Measurements from ENCODE around the gene PPP2R2D. TPM values are rescaled to one million over a fixed set of nuclear protein-coding genes. Genes with fewer than 3 reads are reported as not detected.

PPP2R2D gene
- total RNA-seq, 1 experiment from 2014 or later, result 35.1 TPM

GRCh38 chr10:131982796-131983195 lies 82.0 kb downstream of the PPP2R2D start:
- Histone ChIP-seq H3K4me1 (ENCODE audit: insufficient read depth, low read length) (peaks cover 8% of the 10 kb centered on the region), H2BK5ac (ENCODE audit: insufficient read length, low read length) (no peak overlapping the region), H4K5ac (ENCODE audit: insufficient read length, low read depth, low read length) (no peak overlapping the region), H2BK120ac (ENCODE audit: low read depth, low read length, poor library complexity, severe bottlenecking) (no peak overlapping the region), H3K27ac (ENCODE audit: insufficient read length, low read depth, low read length) (no peak overlapping the region), H2BK20ac (ENCODE audit: low read depth, low read length, poor library complexity, severe bottlenecking) (no peak overlapping the region), H2BK15ac (ENCODE audit: low read depth, low read length) (no peak overlapping the region), H3K4ac (ENCODE audit: low read depth, low read length) (no peak overlapping the region), H4K8ac (replicated peaks; ENCODE audit: insufficient read length, low read depth, low read length) (no peak overlapping the region), H3K79me1 (ENCODE audit: insufficient read depth, low read depth, low read length, poor library complexity, severe bottlenecking) (no peaks in the 10 kb centered on the region), H2AK5ac (ENCODE audit: insufficient read length, low read length) (no peak overlapping the region), H3K18ac (ENCODE audit: insufficient read length, low read depth, low read length) (no peak overlapping the region), H3T11ph (ENCODE audit: low read length) (no peak overlapping the region), H3K9me3 (ENCODE audit: control insufficient read depth, low read depth, low read length) (no peaks in the 10 kb centered on the region), H4K91ac (ENCODE audit: insufficient read length, low read depth, low read length) (no peak overlapping the region), H2BK12ac (ENCODE audit: insufficient read length, low read depth, low read length) (no peak overlapping the region), H3K9ac (ENCODE audit: extremely low read depth, insufficient read length, low read length) (no peak overlapping the region), H3K23me2 (ENCODE audit: insufficient read length, low read depth, low read length, poor library complexity, severe bottlenecking) (peaks cover 11% of the 10 kb centered on the region), H3K23ac (ENCODE audit: insufficient read length, low read depth, low read length) (no peak overlapping the region), H4K20me1 (ENCODE audit: control insufficient read depth, insufficient read depth, insufficient read length) (no peaks in the 10 kb centered on the region), H3K14ac (ENCODE audit: insufficient read depth, low read length) (no peak overlapping the region), H3K4me2 (ENCODE audit: insufficient read depth, insufficient read length, low read length) (no peak overlapping the region), H3K27me3 (ENCODE audit: insufficient read depth, low read length) (peaks cover 9% of the 10 kb centered on the region; the same call in 1 of the 2 replicates), H3K79me2 (ENCODE audit: insufficient read depth, low read length) (peaks cover under 1% of the 10 kb centered on the region; the same call in 1 of the 2 replicates), H3K56ac (ENCODE audit: insufficient read length, low read depth, low read length) (no peak overlapping the region), H2AFZ (ENCODE audit: low read length) (no peak overlapping the region)
- Mint-ChIP-seq H3K27ac (no peak overlapping the region), H3K36me3 (ENCODE audit: insufficient read depth in 1 of 3, low read depth in 3 of 3) (peaks cover 7 to 43% (median 14%) of the 10 kb centered on the region in 3 experiments), H3K4me3 (peak overlapping the region; percentile 50 to 74), H3K9me3 (peaks cover 23 to 33% of the 10 kb centered on the region in 2 experiments), H3K4me1 (peaks cover 21 to 28% of the 10 kb centered on the region in 2 experiments), H3K27me3 (ENCODE audit: low read depth) (peaks cover 49% of the 10 kb centered on the region)
- WGBS (ENCODE audit: extremely low coverage, insufficient read length, low lambda C conversion rate), result no CpG with 5 or more reads among the region's 21 CpGs
- TF ChIP-seq CTCF (conservative IDR thresholded peaks at IDR 0.05), result no peak
- DNase-seq, result no peak
